Keratinocyte (primary cell): ENCODE data around the gene NMNAT2. TPM values are rescaled to one million over a fixed set of nuclear protein-coding genes. Genes with fewer than 3 reads are reported as not detected.

ENCODE experiments used
- DNase-seq: peaks from one replicate; pipeline ENCODE4 v3.0.0-alpha.2; 2011; ENCODE audit warnings: low read depth, missing footprints, low spot score
- FAIRE-seq: peaks from 2 replicates; lab custom pipeline; 2011; peaks lifted over from hg19 to GRCh38; lab: Jason Lieb, UNC
- H2AFZ ChIP-seq: 2 replicates; pipeline ENCODE4 v1.6.0; 2012; ENCODE audit warnings: low read length, control low read depth, inconsistent platforms; ENCODE audit not compliant: control insufficient read depth
- H3K27ac ChIP-seq: 2 replicates; pipeline ENCODE4 v1.5.1; 2011; ENCODE audit warnings: low read length; ENCODE audit not compliant: control insufficient read depth, insufficient read depth
- H3K27me3 ChIP-seq: 3 replicates; pipeline ENCODE4 v1.6.0; 2011; ENCODE audit warnings: low read length; ENCODE audit not compliant: control insufficient read depth, insufficient read depth; ENCODE audit errors: extremely low read depth
- H3K36me3 ChIP-seq, 2 experiments: 2 replicates in 1 of 2; 3 replicates in 1 of 2; pipeline ENCODE4 v1.5.1; 2011; ENCODE audit warnings: low read length in 2 of 2, mild to moderate bottlenecking in 1 of 2; ENCODE audit not compliant: control insufficient read depth in 2 of 2, insufficient read depth in 2 of 2; ENCODE audit errors: extremely low read depth in 1 of 2
- H3K4me1 ChIP-seq: 3 replicates; pipeline ENCODE4 v1.5.1; 2011; ENCODE audit warnings: low read length; ENCODE audit not compliant: control insufficient read depth, insufficient read depth; ENCODE audit errors: extremely low read depth
- H3K4me2 ChIP-seq: 3 replicates; pipeline ENCODE4 v1.6.0; 2011; ENCODE audit warnings: low read depth, low read length; ENCODE audit not compliant: control insufficient read depth, insufficient read depth; ENCODE audit errors: extremely low read depth
- H3K4me3 ChIP-seq, 3 experiments: fragments of 200-600 bp in 1 of 3; sonication (generic) in 1 of 3; 2 replicates in 2 of 3; 3 replicates in 1 of 3; pipeline ENCODE4 v1.5.1; 2011 to 2016; ENCODE audit warnings: low read length in 3 of 3, mild to moderate bottlenecking in 3 of 3, control low read depth in 2 of 3, inconsistent platforms in 1 of 3, low read depth in 1 of 3, mixed read lengths in 1 of 3, mixed run types in 1 of 3, moderate library complexity in 1 of 3; ENCODE audit not compliant: control insufficient read depth in 2 of 3, insufficient read depth in 2 of 3; ENCODE audit errors: extremely low read depth in 1 of 3
- H3K79me2 ChIP-seq: 2 replicates; pipeline ENCODE4 v1.6.0; 2012; ENCODE audit warnings: low read length; ENCODE audit not compliant: control insufficient read depth, insufficient read depth
- H3K9ac ChIP-seq: 3 replicates; pipeline ENCODE4 v1.6.0; 2011; ENCODE audit warnings: low read length; ENCODE audit not compliant: control insufficient read depth, insufficient read depth; ENCODE audit errors: extremely low read depth
- H3K9me1 ChIP-seq: 3 replicates; pipeline ENCODE4 v1.6.0; 2011; ENCODE audit warnings: low read length; ENCODE audit not compliant: control insufficient read depth, insufficient read depth; ENCODE audit errors: extremely low read depth
- H3K9me3 ChIP-seq: 2 replicates; pipeline ENCODE4 v1.5.1; 2012; ENCODE audit warnings: low read depth, low read length; ENCODE audit not compliant: control insufficient read depth
- H4K20me1 ChIP-seq: 3 replicates; pipeline ENCODE4 v1.6.0; 2011; ENCODE audit warnings: low read length; ENCODE audit not compliant: control insufficient read depth, insufficient read depth; ENCODE audit errors: extremely low read depth
- EZH2 ChIP-seq: IDR thresholded peaks from one replicate; pipeline ENCODE4 v1.6.1; 2012; ENCODE audit warnings: inconsistent platforms, mild to moderate bottlenecking, low read length, moderate library complexity
- dilution Hi-C: fragments of 300-500 bp; cut with MboI; formaldehyde crosslinking; loops from one replicate; pipeline ENCODE4 v1.7.0; 2020; ENCODE audit warnings: low sequenced_read_pairs; ENCODE audit not compliant: extremely low pct_ligation_motif_present
- polyA plus RNA-seq, 5 experiments: library from polyadenylated mRNA; depleted of rRNA in 3 of 5; stranded (reverse) in 3 of 5; stranded (forward) in 1 of 5; unstranded in 1 of 5; fragments of >200 nt; gene quantifications; 1 replicate in 1 of 5; 2 replicates in 3 of 5; 3 replicates in 1 of 5; pipeline versions ENCODE4 v1.2.1 to v1.2.3, GENCODE V29; 2011 to 2012; ENCODE audit warnings: missing spikeins in 2 of 5, low read depth in 1 of 5, low replicate concordance in 1 of 5
- TF ChIP-seq, protein P1 (sequence below), 3 experiments: IDR thresholded peaks in 1 of 3; conservative IDR thresholded peaks in 1 of 3; optimal IDR thresholded peaks in 1 of 3; 2 replicates in 2 of 3; 3 replicates in 1 of 3; pipeline versions ENCODE3 to v1.5.1; 2011; ENCODE audit warnings: low read length in 3 of 3, mild to moderate bottlenecking in 3 of 3, moderate library complexity in 2 of 3, control low read depth in 1 of 3, inconsistent platforms in 1 of 3; ENCODE audit not compliant: insufficient read depth in 2 of 3; ENCODE audit errors: extremely low read depth in 1 of 3

Gene NMNAT2
- polyA plus RNA-seq, 1 donor (not counting 4 experiments of a cell fraction or from before 2014, with no cell fraction given) = 0.72 TPM

- Histone ChIP-seq H2AFZ (no peak overlapping the region), H4K20me1 (no peaks in the 10 kb centered on the region), H3K9ac (no peak overlapping the region), H3K27ac (no peak overlapping the region), H3K9me1 (no peaks in the 10 kb centered on the region), H3K4me1 (peaks cover 28% of the 10 kb centered on the region), H3K4me2 (no peak overlapping the region), H3K36me3 (no peaks in the 10 kb centered on the region), H3K27me3 (no peaks in the 10 kb centered on the region), H3K9me3 (no peaks in the 10 kb centered on the region), H3K79me2 (no peaks in the 10 kb centered on the region), H3K4me3 (no peak overlapping the region)
- dilution Hi-C loops = no loop called here
- FAIRE-seq (no peak), DNase-seq (no peak)
- TF ChIP-seq, protein P1, sequence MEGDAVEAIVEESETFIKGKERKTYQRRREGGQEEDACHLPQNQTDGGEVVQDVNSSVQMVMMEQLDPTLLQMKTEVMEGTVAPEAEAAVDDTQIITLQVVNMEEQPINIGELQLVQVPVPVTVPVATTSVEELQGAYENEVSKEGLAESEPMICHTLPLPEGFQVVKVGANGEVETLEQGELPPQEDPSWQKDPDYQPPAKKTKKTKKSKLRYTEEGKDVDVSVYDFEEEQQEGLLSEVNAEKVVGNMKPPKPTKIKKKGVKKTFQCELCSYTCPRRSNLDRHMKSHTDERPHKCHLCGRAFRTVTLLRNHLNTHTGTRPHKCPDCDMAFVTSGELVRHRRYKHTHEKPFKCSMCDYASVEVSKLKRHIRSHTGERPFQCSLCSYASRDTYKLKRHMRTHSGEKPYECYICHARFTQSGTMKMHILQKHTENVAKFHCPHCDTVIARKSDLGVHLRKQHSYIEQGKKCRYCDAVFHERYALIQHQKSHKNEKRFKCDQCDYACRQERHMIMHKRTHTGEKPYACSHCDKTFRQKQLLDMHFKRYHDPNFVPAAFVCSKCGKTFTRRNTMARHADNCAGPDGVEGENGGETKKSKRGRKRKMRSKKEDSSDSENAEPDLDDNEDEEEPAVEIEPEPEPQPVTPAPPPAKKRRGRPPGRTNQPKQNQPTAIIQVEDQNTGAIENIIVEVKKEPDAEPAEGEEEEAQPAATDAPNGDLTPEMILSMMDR (optimal IDR thresholded peaks at IDR 0.05 in 1 of 3, IDR thresholded peaks at IDR 0.05 in 1 of 3, conservative IDR thresholded peaks at IDR 0.05 in 1 of 3; ENCODE audit: extremely low read depth in 1 of 3, insufficient read depth in 2 of 3, low read length in 3 of 3) = no peak
- TF ChIP-seq EZH2 = no peak
Measured at GRCh38 chr1:183287191-183287675, 130.9 kb downstream of the NMNAT2 start.

GRCh38 chr1:183285746-183286145, 132.4 kb downstream of the NMNAT2 start:
- dilution Hi-C loops = no loop called here
- H3K9ac ChIP-seq = no peak overlapping the region
- H2AFZ ChIP-seq = no peak overlapping the region
- no peaks in the 10 kb centered on the region for H3K27me3 ChIP-seq
- H3K4me1 ChIP-seq = peaks cover 33% of the 10 kb centered on the region
- H3K79me2 ChIP-seq = no peaks in the 10 kb centered on the region
- H4K20me1 ChIP-seq = no peaks in the 10 kb centered on the region
- H3K4me3 ChIP-seq = no peak overlapping the region
- DNase-seq (no peak), FAIRE-seq (no peak)
- no peak overlapping the region for H3K4me2 ChIP-seq
- no peaks in the 10 kb centered on the region for H3K9me1 ChIP-seq
- TF ChIP-seq, protein P1 (optimal IDR thresholded peaks at IDR 0.05 in 1 of 3, IDR thresholded peaks at IDR 0.05 in 1 of 3, conservative IDR thresholded peaks at IDR 0.05 in 1 of 3; ENCODE audit: extremely low read depth in 1 of 3, insufficient read depth in 2 of 3, low read length in 3 of 3) = no peak
- no peak for TF ChIP-seq EZH2
- H3K36me3 ChIP-seq = no peaks in the 10 kb centered on the region
- no peaks in the 10 kb centered on the region for H3K9me3 ChIP-seq
- no peak overlapping the region for H3K27ac ChIP-seq
